Gastrocnemius medialis (tissue), 4 donors: ENCODE data around the gene BRF1.

Experiments
- POLR2A ChIP-seq, 2 donors: fragments of 450-650 bp; IDR thresholded peaks; one replicate each; pipeline ENCODE4 v1.6.1; 2017; ENCODE audit warnings: antibody characterized with exemption in 2 of 2, mild to moderate bottlenecking in 2 of 2, moderate library complexity in 2 of 2
- TF ChIP-seq, protein P1 (sequence below), 5 experiments: fragments of 450-650 bp in 3 of 5; fragments of 200-600 bp in 2 of 5; sonication (generic) in 2 of 5; IDR thresholded peaks in 4 of 5; conservative IDR thresholded peaks in 1 of 5; 1 replicate in 4 of 5; 2 replicates in 1 of 5; pipeline ENCODE4 v1.5.1; 2016 to 2019; ENCODE audit warnings: antibody characterized with exemption in 5 of 5, mild to moderate bottlenecking in 3 of 5, moderate library complexity in 3 of 5

DNA sequence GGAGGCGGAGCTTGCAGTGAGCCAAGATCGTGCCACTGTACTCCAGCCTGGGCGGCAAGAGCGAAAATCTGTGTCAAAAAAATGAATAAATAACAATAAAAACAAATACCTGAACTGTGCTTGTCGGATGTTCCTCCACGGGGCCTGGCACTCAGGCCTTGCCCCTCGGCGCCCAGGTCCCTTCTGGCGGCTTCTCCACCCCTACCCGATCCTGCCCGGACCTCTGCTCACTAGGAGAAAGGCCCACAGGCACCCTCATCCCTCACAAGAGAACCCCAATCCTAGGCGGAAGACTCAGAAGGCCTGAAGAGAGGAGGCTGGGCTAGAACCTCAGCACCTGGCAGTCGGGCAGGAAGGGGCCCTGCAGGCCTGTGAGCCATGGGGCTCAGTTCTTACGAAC lies 73.5 kb downstream of the BRF1 start:
- TF ChIP-seq, protein P1, sequence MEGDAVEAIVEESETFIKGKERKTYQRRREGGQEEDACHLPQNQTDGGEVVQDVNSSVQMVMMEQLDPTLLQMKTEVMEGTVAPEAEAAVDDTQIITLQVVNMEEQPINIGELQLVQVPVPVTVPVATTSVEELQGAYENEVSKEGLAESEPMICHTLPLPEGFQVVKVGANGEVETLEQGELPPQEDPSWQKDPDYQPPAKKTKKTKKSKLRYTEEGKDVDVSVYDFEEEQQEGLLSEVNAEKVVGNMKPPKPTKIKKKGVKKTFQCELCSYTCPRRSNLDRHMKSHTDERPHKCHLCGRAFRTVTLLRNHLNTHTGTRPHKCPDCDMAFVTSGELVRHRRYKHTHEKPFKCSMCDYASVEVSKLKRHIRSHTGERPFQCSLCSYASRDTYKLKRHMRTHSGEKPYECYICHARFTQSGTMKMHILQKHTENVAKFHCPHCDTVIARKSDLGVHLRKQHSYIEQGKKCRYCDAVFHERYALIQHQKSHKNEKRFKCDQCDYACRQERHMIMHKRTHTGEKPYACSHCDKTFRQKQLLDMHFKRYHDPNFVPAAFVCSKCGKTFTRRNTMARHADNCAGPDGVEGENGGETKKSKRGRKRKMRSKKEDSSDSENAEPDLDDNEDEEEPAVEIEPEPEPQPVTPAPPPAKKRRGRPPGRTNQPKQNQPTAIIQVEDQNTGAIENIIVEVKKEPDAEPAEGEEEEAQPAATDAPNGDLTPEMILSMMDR (IDR thresholded peaks at IDR 0.05 in 4 of 5, conservative IDR thresholded peaks at IDR 0.05 in 1 of 5): no peak
- TF ChIP-seq POLR2A (IDR thresholded peaks at IDR 0.05): no peak
